Measurements from ENCODE around the gene ADAMTSL1. TPM values are rescaled to one million over a fixed set of nuclear protein-coding genes. Genes with fewer than 3 reads are reported as not detected.

Gene ADAMTSL1
- total RNA-seq, 1 experiment from 2014 or later, result not detected

GRCh38 chr9:18489861-18490260 is 15.9 kb downstream of the ADAMTSL1 start:
- ChIA-PET POLR2A (no interaction called here), CTCF (no interaction called here), RAD21 (ENCODE audit: low non-redundant PET in 1 of 2, low total read pairs in 2 of 2, uncharacterized antibody in 2 of 2, unreplicated experiment in 2 of 2) (no interaction called here)
- H3K27ac ChIP-seq (ENCODE audit: low read depth, low read length), result no peak overlapping the region
- H4K20me1 ChIP-seq (ENCODE audit: insufficient read depth), result no peaks in the 10 kb centered on the region; the same call in 1 of the 2 replicates
- H2AFZ ChIP-seq (ENCODE audit: low read depth, low read length, poor library complexity, severe bottlenecking), result no peak overlapping the region
- TF ChIP-seq SRF (IDR thresholded peaks at IDR 0.05; ENCODE audit: low read depth), result no peak
- no peak for TF ChIP-seq EZH2 (IDR thresholded peaks at IDR 0.05)
- no peak for TF ChIP-seq POLR2AphosphoS5 (IDR thresholded peaks at IDR 0.05; ENCODE audit: low read depth, low read length)
- no peak for TF ChIP-seq ELF1 (IDR thresholded peaks at IDR 0.05; ENCODE audit: borderline replicate concordance, low read depth)
- no peak for TF ChIP-seq ZNF274 (IDR thresholded peaks at IDR 0.05; ENCODE audit: low read depth, low read length)
- TF ChIP-seq CBX3 (IDR thresholded peaks at IDR 0.05; ENCODE audit: low read depth), result no peak
- no peak for TF ChIP-seq RAD21 (IDR thresholded peaks at IDR 0.05; ENCODE audit: low read depth)
- no peak for TF ChIP-seq CTCF (IDR thresholded peaks at IDR 0.05 in 2 of 3, conservative IDR thresholded peaks at IDR 0.05 in 1 of 3; ENCODE audit: borderline replicate concordance in 1 of 3, insufficient read depth in 1 of 3, low read depth in 2 of 3, low read length in 2 of 3)
- no peak for TF ChIP-seq EZH2phosphoT487 (IDR thresholded peaks at IDR 0.05; ENCODE audit: borderline replicate concordance)
- no peak for TF ChIP-seq TCF7L2 (IDR thresholded peaks at IDR 0.05; ENCODE audit: borderline replicate concordance, extremely low read depth, insufficient read depth, insufficient read length)
- no peak for TF ChIP-seq CEBPB (IDR thresholded peaks at IDR 0.05; ENCODE audit: low read depth)
- TF ChIP-seq POLR2A (IDR thresholded peaks at IDR 0.05; ENCODE audit: borderline replicate concordance, extremely low read depth, insufficient read depth, insufficient read length), result no peak
- TF ChIP-seq ATF3 (IDR thresholded peaks at IDR 0.05), result no peak
- no peak for TF ChIP-seq MAX (IDR thresholded peaks at IDR 0.05)
- no peak for TF ChIP-seq EGR1 (IDR thresholded peaks at IDR 0.05; ENCODE audit: low read depth)
- DNase-seq (ENCODE audit: low read depth, low spot score) (no peak), ATAC-seq (no peak)
- H3K4me2 ChIP-seq (ENCODE audit: low read length), result no peak overlapping the region
- no peaks in the 10 kb centered on the region for H3K4me1 ChIP-seq (ENCODE audit: control insufficient read depth in 1 of 2, insufficient read depth in 2 of 2, low read length in 2 of 2)
- no peaks in the 10 kb centered on the region; a peak in 1 of 4 replicates for H3K9me3 ChIP-seq (ENCODE audit: control insufficient read depth in 1 of 2, insufficient read depth in 1 of 2, low read depth in 1 of 2, low read length in 2 of 2)
- H3K9ac ChIP-seq (ENCODE audit: low read length), result no peak overlapping the region
- H3K36me3 ChIP-seq (ENCODE audit: control insufficient read depth in 1 of 2, insufficient read depth in 2 of 2, low read length in 2 of 2), result no peaks in the 10 kb centered on the region
- H3K4me3 ChIP-seq (replicated peaks in 1 of 2; ENCODE audit: low read depth in 1 of 2, low read length in 2 of 2), result no peak overlapping the region
- no peaks in the 10 kb centered on the region for H3K79me2 ChIP-seq (ENCODE audit: insufficient read depth, low read length)
- intact Hi-C loops (cut with micrococcal nuclease), result no loop called here
- H3K27me3 ChIP-seq (ENCODE audit: insufficient read depth, low read length), result peaks cover 6% of the 10 kb centered on the region
- no TSS peak for BruUV-seq (replicated peaks)
- no peaks in the 10 kb centered on the region for H3K9me2 ChIP-seq (ENCODE audit: insufficient read depth)
